Pons (tissue), 1 donor: Measurements from ENCODE around the gene CLEC1A.
"Not testable (repeated sequence)": the region's sequence is repeated elsewhere in the genome, so short reads cannot be mapped to it uniquely, and the experiment has no call there.

Source experiments
- DNase-seq: peaks from one replicate; pipeline ENCODE4 v3.0.0-alpha.2; 2016; ENCODE audit warnings: low spot score

Gene CLEC1A

DNA sequence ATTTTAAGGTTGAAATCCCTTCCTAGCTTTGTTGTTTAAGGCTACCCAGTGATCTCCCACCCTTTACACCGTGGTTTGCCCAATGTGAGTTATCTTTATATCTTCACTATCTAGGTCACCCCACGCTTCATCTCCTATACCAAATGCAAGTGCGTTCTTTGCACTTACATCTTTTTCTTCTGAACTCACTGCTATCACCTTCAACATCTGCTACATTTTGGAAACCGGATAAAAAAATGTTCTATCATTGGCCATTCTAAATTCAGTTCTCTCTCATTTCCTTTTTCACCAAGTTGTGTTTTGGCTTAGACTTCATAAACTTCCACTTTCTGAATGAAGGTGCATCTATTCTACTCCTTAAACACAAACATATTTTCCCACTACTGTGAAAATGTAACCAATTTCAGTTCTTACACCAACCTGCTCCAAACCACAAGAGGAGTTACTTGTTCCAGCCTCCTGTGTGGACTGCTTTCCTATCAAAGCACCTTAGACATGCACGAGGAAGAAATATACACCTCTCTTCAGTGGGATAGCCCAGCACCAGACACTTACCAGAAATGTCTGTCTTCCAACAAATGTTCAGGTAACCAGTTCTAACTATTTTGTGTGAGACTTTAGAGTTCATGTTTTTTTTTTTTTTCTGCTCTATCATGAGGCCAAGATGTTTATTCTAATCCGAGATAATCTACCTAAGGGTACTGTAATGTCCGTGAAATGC lies 46.4 kb downstream of the CLEC1A start:
- peak; percentile 34 for DNase-seq

DNA sequence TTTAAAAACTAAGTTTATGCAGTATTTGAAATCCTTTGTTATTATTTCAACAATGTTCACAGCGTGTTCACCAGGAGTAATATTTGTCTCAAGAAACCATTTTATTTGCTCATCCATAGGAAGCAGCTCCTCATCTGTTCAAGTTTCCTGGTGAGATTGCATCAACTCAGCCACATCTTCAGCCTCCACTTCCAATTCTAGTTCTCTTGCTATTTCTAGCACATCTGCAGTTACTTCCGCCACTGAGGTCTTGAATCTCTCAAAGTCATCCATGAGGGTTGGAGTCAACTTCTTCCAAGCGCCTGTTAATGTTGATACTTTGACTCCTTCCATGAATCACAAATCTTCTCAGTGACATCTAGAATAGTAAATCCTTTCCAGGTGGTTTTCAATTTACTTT lies 50.3 kb downstream of the CLEC1A start:
- peak; percentile 69 for DNase-seq

DNA sequence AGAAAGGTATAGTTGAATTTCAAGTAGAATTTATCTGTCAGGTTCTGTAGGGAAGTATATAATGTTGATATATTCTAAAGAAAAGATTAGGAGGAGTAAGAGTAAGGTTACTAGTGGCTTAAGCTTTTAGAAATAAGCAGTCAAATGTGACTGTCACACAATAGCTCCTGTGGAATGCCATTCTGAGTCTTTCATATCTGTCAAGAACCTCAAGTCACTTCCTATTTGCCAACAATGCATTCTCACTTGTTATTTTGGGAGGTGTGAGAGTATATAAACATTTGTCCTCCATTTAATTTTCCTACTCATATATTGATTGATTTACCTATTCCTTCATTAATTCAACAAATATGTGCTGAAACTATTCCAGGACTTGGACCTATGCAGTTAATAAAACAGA lies 56.6 kb downstream of the CLEC1A start:
- no peak for DNase-seq

DNA sequence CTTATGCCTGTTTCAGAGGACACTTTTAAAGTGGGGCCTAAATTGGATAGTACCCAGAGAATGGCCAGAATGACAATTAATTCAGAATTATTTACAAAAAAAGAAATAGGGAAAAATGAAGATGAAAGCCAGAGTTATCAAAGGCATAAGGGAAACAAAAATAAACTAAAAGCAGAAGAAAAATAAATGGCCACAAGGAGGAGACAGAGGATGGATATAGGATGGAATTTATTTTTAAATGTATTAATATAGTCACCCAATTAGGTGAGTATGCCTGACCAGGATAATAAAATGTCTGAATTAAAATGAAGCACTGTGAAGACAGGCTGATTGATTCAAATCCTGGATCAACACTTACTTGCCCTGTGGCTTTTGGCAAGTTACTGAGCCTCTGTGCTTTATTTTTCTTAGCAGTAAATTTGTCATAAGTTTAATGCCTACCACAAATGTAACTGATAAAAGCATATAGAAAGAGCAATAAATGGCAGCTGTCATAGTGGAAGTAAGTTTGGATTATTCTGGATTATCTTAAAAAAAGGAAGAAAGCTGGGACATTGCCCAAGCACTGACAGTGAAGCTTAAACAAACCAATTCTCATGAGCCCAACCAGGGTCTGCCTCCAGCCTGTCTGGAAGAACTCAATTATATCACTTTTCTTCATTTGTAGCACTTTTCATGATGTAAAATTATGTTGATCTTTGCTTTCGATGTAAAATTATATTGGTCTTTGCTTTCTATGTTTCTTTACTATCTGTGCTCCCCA lies 64.8 kb downstream of the CLEC1A start:
- no peak for DNase-seq

DNA sequence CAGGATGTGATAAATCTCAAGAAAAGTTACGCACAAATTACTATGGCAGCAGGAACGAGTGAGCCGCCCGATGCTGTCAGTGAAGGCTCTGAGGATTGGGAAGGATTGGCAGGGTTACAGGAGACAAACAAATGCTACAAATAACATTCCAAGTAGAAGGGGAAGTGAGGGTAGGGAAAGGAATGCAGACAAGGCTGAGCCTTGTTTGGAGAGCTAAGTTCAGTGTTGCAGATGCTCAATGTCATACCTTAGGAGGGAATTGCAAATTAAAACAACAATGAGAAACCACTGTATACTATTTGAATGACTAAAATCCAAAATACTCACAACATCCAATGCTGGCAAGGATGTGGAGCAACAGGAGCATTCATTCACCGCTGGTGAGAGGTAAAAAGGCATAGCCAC lies 67.0 kb downstream of the CLEC1A start:
- DNase-seq = no peak

DNA sequence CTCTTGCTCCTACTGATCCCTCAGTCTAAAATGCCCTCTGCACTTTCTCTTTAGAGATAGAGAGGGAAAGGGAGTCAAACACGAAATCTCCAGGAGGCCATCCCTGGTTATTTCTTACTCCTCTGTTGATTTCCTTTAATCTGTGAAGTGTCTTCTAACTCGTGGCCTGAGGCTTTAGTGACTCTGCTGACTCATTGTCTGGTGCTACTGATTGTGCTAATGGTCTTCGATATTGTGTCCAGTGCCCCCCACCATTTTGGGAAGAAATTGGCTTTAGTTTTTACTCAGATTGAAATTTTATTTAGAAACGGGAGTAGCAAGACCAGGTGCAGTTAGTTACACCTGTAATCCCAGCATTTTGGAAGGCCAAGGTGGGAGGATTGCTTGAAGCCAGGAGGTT lies 67.5 kb downstream of the CLEC1A start:
- DNase-seq = no peak

DNA sequence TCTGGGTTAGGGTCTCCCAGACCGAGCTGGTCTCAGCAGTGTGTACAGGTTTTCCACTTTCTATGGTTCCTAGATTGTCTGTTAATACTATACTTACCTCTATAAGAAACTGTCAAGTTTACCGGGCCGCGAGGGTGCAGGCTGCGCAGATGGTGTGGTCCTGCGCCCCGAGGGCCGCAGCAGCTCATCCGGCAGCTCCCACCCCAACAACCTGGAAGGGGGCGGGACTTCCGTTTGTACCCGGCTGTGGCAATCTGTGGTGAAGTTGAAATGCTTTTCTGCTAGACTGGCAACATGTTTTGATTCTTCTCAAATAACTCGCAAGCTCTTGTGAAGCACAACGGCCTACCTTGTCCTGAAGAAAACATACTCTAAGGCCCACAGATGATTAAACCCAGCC lies 68.3 kb downstream of the CLEC1A start, which contains the start of gene CLEC9A:
TSS of gene CLEC9A (plus strand) at position 237 of the 400 bp plus-strand sequence. CDS start 22,006 bp downstream, outside the sequence.
- DNase-seq = no peak

DNA sequence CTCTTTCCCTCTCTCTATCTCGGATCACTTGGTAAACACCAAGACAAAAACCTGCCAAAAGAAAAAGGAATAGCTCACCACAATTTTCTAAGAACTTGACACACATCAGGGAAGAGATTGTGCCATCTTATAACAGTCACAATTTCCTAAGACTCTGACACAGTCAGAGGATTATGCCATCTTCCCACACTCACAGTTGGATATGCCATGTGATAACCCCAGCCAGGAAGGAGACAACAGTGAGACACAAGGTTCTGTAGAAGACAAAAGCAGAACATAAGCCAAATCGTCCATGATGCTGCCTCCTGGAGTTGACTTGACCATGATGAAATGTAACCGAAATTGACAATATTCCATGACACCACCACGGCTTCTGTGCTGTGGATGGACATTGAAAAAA lies 71.1 kb downstream of the CLEC1A start:
- DNase-seq = no peak

DNA sequence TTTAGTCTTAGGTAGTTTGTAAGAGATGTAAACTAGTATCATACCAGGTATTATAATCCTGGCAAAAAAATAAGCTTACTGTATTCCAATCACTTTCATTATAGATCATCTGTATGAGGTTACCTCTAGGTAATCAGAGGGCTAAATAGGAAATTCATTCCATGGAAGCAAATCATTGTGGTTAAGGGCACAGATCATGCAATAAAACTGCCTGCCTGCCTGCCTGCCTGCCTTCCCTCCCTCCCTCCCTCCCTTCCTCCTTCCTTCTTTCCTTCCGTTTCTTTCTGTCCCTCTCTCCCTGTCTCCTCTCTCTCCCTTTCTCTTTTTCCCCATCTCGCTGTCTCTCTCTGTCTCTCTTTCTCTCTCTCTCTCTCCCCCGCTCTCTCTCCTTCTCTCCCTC lies 71.5 kb downstream of the CLEC1A start:
- DNase-seq = no peak

DNA sequence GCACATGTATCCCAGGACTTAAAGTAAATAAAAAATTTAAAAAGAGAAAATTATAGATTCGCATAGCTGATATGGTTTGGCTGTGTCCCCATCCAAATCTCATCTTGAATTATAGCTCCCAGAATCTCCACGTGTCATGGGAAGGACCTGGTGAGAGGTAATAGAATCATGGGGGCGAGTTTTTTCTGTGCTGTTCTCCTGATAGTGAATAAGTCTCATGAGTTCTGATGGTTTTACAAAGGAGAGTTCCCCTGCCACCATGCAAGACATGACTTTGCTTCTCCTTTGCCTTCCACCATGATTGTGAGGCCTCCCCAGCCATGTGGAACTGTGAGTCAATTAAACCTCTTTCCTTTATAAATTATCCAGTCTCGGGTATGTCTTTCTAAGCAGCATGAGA lies 72.1 kb downstream of the CLEC1A start:
- DNase-seq = not testable (repeated sequence)

DNA sequence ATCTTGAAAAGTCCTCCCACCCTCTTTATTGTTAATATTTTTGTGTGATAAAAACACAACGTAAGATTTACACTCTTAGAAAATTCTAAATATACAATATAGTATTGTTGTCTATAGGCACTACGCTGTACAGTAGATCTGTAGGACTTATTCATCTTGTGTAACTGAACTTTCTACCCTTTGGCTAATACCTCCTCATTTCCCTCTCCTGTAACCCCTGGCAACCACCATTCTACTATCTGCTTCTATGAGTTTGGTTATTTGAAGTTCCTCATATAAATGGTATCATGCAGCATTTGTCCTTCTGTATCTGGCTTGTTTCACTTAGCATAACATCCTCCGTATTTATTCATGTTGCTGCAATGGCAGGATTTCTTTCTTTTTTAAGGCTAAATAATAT lies 73.5 kb downstream of the CLEC1A start:
- DNase-seq = no peak

DNA sequence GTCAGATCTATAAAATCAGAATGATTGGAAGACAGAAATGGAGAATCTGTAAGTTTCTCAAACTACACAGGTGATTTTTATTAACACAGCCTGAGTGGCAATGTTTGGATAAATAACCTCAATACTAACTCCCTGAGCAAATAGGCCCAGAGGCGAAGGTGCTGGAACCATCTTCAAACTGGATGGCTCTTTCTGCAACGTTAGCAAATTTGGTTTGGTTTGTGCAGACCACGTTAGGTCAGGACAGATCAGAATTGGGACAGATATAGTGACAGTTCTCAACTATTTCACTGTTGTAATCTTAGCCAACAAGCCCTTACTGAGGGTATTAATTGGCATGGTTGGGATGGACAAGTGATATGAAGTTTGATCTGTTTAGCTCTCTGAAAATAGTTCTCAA lies 77.4 kb downstream of the CLEC1A start:
- no peak for DNase-seq
